Measurements from ENCODE around the gene TIE1. TPM values are rescaled to one million over a fixed set of nuclear protein-coding genes. Genes with fewer than 3 reads are reported as not detected.

Gene TIE1
- total and polyA plus RNA-seq, 9 of the 15 experiments (the other 6 are each of a cell fraction or from before 2014, with no cell fraction given): 0.07 to 0.49 (median 0.14) TPM; not detected in 4

GRCh38 chr1:43367904-43368645 lies 67.3 kb downstream of the TIE1 start, which contains the start of gene ELOVL1 (continued):
- TF ChIP-seq ZNF408 (CRISPR knock-in tag; IDR thresholded peaks at IDR 0.05; ENCODE audit: low read depth) (no peak), CBFB (CRISPR knock-in tag; IDR thresholded peaks at IDR 0.05) (peak; percentile 75; the same call in 1 of the 2 replicates), TFAM (CRISPR knock-in tag; conservative IDR thresholded peaks at IDR 0.05) (no peak), DIDO1 (tag; IDR thresholded peaks at IDR 0.05; ENCODE audit: low read depth) (peak; percentile 20; the same call in 1 of the 2 replicates), TRIM28 (IDR thresholded peaks at IDR 0.05) (peak; percentile 63), RBM17 (IDR thresholded peaks at IDR 0.05; ENCODE audit: borderline replicate concordance, low read depth, low read length) (no peak), ZKSCAN3 (CRISPR knock-in tag; IDR thresholded peaks at IDR 0.05) (no peak), PYGO2 (tag; IDR thresholded peaks at IDR 0.05) (no peak), ZBTB1 (CRISPR knock-in tag; IDR thresholded peaks at IDR 0.05; ENCODE audit: borderline replicate concordance, low read depth) (no peak; the same call in 1 of the 2 replicates), ZBTB40 (IDR thresholded peaks at IDR 0.05) (peak; percentile 49; the same call in 1 of the 2 replicates), ZBTB40 (CRISPR knock-in tag; IDR thresholded peaks at IDR 0.05) (no peak), ZFP91 (CRISPR knock-in tag; IDR thresholded peaks at IDR 0.05) (no peak), ZBTB17 (CRISPR knock-in tag; IDR thresholded peaks at IDR 0.05) (peak; percentile 84), E2F3 (CRISPR knock-in tag; IDR thresholded peaks at IDR 0.05) (peak; percentile 84), SPI1 (IDR thresholded peaks at IDR 0.05; ENCODE audit: borderline replicate concordance, low read depth, low read length) (peak; percentile 98), ZNF586 (CRISPR knock-in tag; conservative IDR thresholded peaks at IDR 0.05) (no peak)
- TF ChIP-seq, protein P1, sequence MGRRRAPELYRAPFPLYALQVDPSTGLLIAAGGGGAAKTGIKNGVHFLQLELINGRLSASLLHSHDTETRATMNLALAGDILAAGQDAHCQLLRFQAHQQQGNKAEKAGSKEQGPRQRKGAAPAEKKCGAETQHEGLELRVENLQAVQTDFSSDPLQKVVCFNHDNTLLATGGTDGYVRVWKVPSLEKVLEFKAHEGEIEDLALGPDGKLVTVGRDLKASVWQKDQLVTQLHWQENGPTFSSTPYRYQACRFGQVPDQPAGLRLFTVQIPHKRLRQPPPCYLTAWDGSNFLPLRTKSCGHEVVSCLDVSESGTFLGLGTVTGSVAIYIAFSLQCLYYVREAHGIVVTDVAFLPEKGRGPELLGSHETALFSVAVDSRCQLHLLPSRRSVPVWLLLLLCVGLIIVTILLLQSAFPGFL (CRISPR knock-in tag; IDR thresholded peaks at IDR 0.05): no peak
